Ascending aorta (tissue), 2 donors: ENCODE measurements around the gene SV2B. TPM values are rescaled to one million over a fixed set of nuclear protein-coding genes. Genes with fewer than 3 reads are reported as not detected.
"Not testable (repeated sequence)": the region's sequence is repeated elsewhere in the genome, so short reads cannot be mapped to it uniquely, and the experiment has no call there.

Experiments used
- DNase-seq, 2 donors: peaks; one replicate each; pipeline ENCODE4 v3.0.0-alpha.2; 2019; ENCODE audit warnings: low spot score in 2 of 2
- H3K27ac ChIP-seq, 2 donors: fragments of 200-600 bp; sonication (generic); one replicate each; pipeline ENCODE4 v1.5.1; 2016 to 2017; ENCODE audit warnings: mild to moderate bottlenecking in 1 of 2
- H3K27me3 ChIP-seq: fragments of 200-600 bp; sonication (generic); one replicate; pipeline ENCODE4 v1.5.1; 2017
- H3K36me3 ChIP-seq, 2 donors: fragments of 200-600 bp; sonication (generic); one replicate each; pipeline ENCODE4 v1.5.1; 2016
- H3K4me1 ChIP-seq, 2 donors: fragments of 200-600 bp; sonication (generic); one replicate each; pipeline ENCODE4 v1.5.1; 2016 to 2017; ENCODE audit warnings: mild to moderate bottlenecking in 1 of 2
- H3K4me3 ChIP-seq, 2 donors: fragments of 200-600 bp; sonication (generic); one replicate each; pipeline ENCODE4 v1.5.1; 2016 to 2017; ENCODE audit warnings: mild to moderate bottlenecking in 1 of 2
- H3K9me3 ChIP-seq, 2 donors: fragments of 200-600 bp; sonication (generic); one replicate each; pipeline ENCODE4 v1.5.1; 2016
- CTCF ChIP-seq, 3 experiments: fragments of 200-600 bp in 2 of 3; fragments of 450-650 bp in 1 of 3; sonication (generic) in 2 of 3; IDR thresholded peaks; one replicate each; pipeline ENCODE4 v1.5.1; 2016 to 2019; ENCODE audit warnings: antibody characterized with exemption in 3 of 3, mild to moderate bottlenecking in 1 of 3, moderate library complexity in 1 of 3
- intact Hi-C: fragments of 100-400 bp; cut with DNase I; formaldehyde crosslinking; loops from one replicate; pipeline ENCODE4 v1.15.1; 2023
- total RNA-seq: library from RNA; depleted of rRNA; stranded (reverse); fragments of >200 nt; gene quantifications from one replicate; pipeline ENCODE4 v1.1.0, GENCODE V29; 2016

SV2B gene
- total RNA-seq, 1 donor from 2014 or later: 0.11 TPM

- H3K36me3 ChIP-seq: no peaks in the 10 kb centered on the region
- intact Hi-C loops: no loop called here
- no peak for TF ChIP-seq CTCF (IDR thresholded peaks at IDR 0.05)
- H3K9me3 ChIP-seq: no peaks in the 10 kb centered on the region
- no peak overlapping the region for H3K4me3 ChIP-seq
- no peaks in the 10 kb centered on the region for H3K4me1 ChIP-seq
- no peak for DNase-seq
- no peaks in the 10 kb centered on the region for H3K27me3 ChIP-seq
- H3K27ac ChIP-seq: no peak overlapping the region
These were observed 27.9 kb upstream of the SV2B start for GRCh38 chr15:91072161-91072560.

- Histone ChIP-seq H3K4me1 (no peaks in the 10 kb centered on the region), H3K27me3 (no peaks in the 10 kb centered on the region), H3K27ac (no peak overlapping the region), H3K36me3 (no peaks in the 10 kb centered on the region), H3K4me3 (no peak overlapping the region), H3K9me3 (no peaks in the 10 kb centered on the region)
- intact Hi-C loops: no loop called here
- DNase-seq: no peak
- TF ChIP-seq CTCF (IDR thresholded peaks at IDR 0.05): no peak
These were observed 27.0 kb upstream of the SV2B start for GRCh38 chr15:91073077-91073476.

- Histone ChIP-seq H3K36me3 (no peaks in the 10 kb centered on the region), H3K27me3 (no peaks in the 10 kb centered on the region), H3K4me3 (no peak overlapping the region), H3K4me1 (no peaks in the 10 kb centered on the region), H3K9me3 (peaks cover 0 to 2% of the 10 kb centered on the region in 2 donors), H3K27ac (no peak overlapping the region)
- TF ChIP-seq CTCF (IDR thresholded peaks at IDR 0.05): no peak
- no peak for DNase-seq
- intact Hi-C loops: no loop called here
These were observed 26.3 kb upstream of the SV2B start for GRCh38 chr15:91073768-91074167.

- Histone ChIP-seq H3K27ac (no peak overlapping the region), H3K4me1 (no peaks in the 10 kb centered on the region), H3K36me3 (no peaks in the 10 kb centered on the region), H3K4me3 (no peak overlapping the region), H3K27me3 (no peaks in the 10 kb centered on the region), H3K9me3 (peaks cover 7 to 10% of the 10 kb centered on the region in 2 donors)
- DNase-seq: no peak
- no peak for TF ChIP-seq CTCF (IDR thresholded peaks at IDR 0.05)
- intact Hi-C loops: no loop called here
These were observed 24.3 kb upstream of the SV2B start for GRCh38 chr15:91075739-91076138.

- H3K36me3 ChIP-seq: no peaks in the 10 kb centered on the region
- no peaks in the 10 kb centered on the region for H3K4me1 ChIP-seq
- no peak for TF ChIP-seq CTCF (IDR thresholded peaks at IDR 0.05)
- H3K4me3 ChIP-seq: no peak overlapping the region
- peaks cover 7 to 11% of the 10 kb centered on the region in 2 donors for H3K9me3 ChIP-seq
- H3K27me3 ChIP-seq: no peaks in the 10 kb centered on the region
- H3K27ac ChIP-seq: no peak overlapping the region
- DNase-seq: no peak
- intact Hi-C loops: no loop called here
These were observed 23.0 kb upstream of the SV2B start for GRCh38 chr15:91077029-91077428.

- H3K4me1 ChIP-seq, H3K27me3 ChIP-seq, H3K36me3 ChIP-seq, H3K9me3 ChIP-seq, H3K27ac ChIP-seq, intact Hi-C loops, H3K4me3 ChIP-seq, DNase-seq: not testable (repeated sequence)
These were observed 6.2 kb upstream of the SV2B start for GRCh38 chr15:91093866-91094265.
